PFSK-1 (cell line): Measurements from ENCODE around the gene RHEB.

Experiments used
- POLR2AphosphoS5 ChIP-seq: IDR thresholded peaks from 2 replicates; pipeline ENCODE4 v1.6.1; 2012; ENCODE audit warnings: low read depth, mild to moderate bottlenecking, control low read depth, low read length, moderate library complexity
- REST ChIP-seq, 2 experiments: IDR thresholded peaks; 2 replicates each; pipeline versions ENCODE4 v1.6.1 to v1.8.0; 2011 to 2012; ENCODE audit warnings: low read depth in 2 of 2, low read length in 2 of 2, control low read depth in 1 of 2, inconsistent platforms in 1 of 2, mild to moderate bottlenecking in 1 of 2, moderate library complexity in 1 of 2; ENCODE audit not compliant: insufficient read depth in 1 of 2
- SIN3A ChIP-seq: IDR thresholded peaks from 2 replicates; pipeline ENCODE4 v1.6.1; 2012; ENCODE audit warnings: mild to moderate bottlenecking, low read length, moderate library complexity, borderline replicate concordance; ENCODE audit not compliant: insufficient read depth
- TAF1 ChIP-seq: IDR thresholded peaks from 2 replicates; pipeline ENCODE4 v1.6.1; 2012; ENCODE audit warnings: low read length, control low read depth, borderline replicate concordance; ENCODE audit not compliant: insufficient read depth

GRCh38 chr7:151456782-151457181, 62.9 kb downstream of the RHEB start:
- TF ChIP-seq TAF1 (no peak), POLR2AphosphoS5 (no peak), SIN3A (no peak), REST (IDR thresholded peaks at IDR 0.05; ENCODE audit: insufficient read depth in 1 of 2, low read depth in 2 of 2, low read length in 2 of 2) (no peak)
